ENCODE data around the gene SPRED3. TPM values are rescaled to one million over a fixed set of nuclear protein-coding genes. Genes with fewer than 3 reads are reported as not detected.

Gene SPRED3
- total RNA-seq, 1 donor, result 3.9 TPM

GRCh38 chr19:38391911-38392464 lies 3.5 kb downstream of the SPRED3 start:
- no peak for DNase-seq (ENCODE audit: low read depth)
- TF ChIP-seq CTCF (IDR thresholded peaks at IDR 0.05; ENCODE audit: insufficient read depth, low read depth, low read length), result no peak
- no peak overlapping the region for H3K4me3 ChIP-seq (ENCODE audit: low read depth, low read length)

GRCh38 chr19:38392707-38393308 lies 4.3 kb downstream of the SPRED3 start:
- no peak overlapping the region for H3K4me3 ChIP-seq (ENCODE audit: low read depth, low read length)
- DNase-seq (ENCODE audit: low read depth), result no peak
- no peak for TF ChIP-seq CTCF (IDR thresholded peaks at IDR 0.05; ENCODE audit: insufficient read depth, low read depth, low read length)

GRCh38 chr19:38394488-38394887 lies 6.0 kb downstream of the SPRED3 start:
- peak; percentile 32 for DNase-seq (ENCODE audit: low read depth)
- no peak overlapping the region for H3K4me3 ChIP-seq (ENCODE audit: low read depth, low read length)
- no peak for TF ChIP-seq CTCF (IDR thresholded peaks at IDR 0.05; ENCODE audit: insufficient read depth, low read depth, low read length)

- H3K4me3 ChIP-seq (ENCODE audit: low read depth, low read length), result no peak overlapping the region
- no peak for TF ChIP-seq CTCF (IDR thresholded peaks at IDR 0.05; ENCODE audit: insufficient read depth, low read depth, low read length)
- no peak for DNase-seq (ENCODE audit: low read depth)
Observed at GRCh38 chr19:38395381-38396114, 7.1 kb downstream of the SPRED3 start.

- no peak for DNase-seq (ENCODE audit: low read depth)
- H3K4me3 ChIP-seq (ENCODE audit: low read depth, low read length), result no peak overlapping the region
- no peak for TF ChIP-seq CTCF (IDR thresholded peaks at IDR 0.05; ENCODE audit: insufficient read depth, low read depth, low read length)
Observed at GRCh38 chr19:38399081-38399480, 10.6 kb downstream of the SPRED3 start.

- no peak overlapping the region for H3K4me3 ChIP-seq (ENCODE audit: low read depth, low read length)
- no peak for DNase-seq (ENCODE audit: low read depth)
- TF ChIP-seq CTCF (IDR thresholded peaks at IDR 0.05; ENCODE audit: insufficient read depth, low read depth, low read length), result no peak
Observed at GRCh38 chr19:38399537-38399936, 11.0 kb downstream of the SPRED3 start.
